B cell (primary cell): ENCODE data around the gene NELL2. TPM values are rescaled to one million over a fixed set of nuclear protein-coding genes. Genes with fewer than 3 reads are reported as not detected.

Experiments used
- ATAC-seq: fragments of 200-7000 bp; cut with Tn5 transposase; one replicate; pipeline ENCODE4 v1.10.0; 2021; ENCODE audit warnings: low read depth, mild to moderate bottlenecking, moderate number of reproducible peaks, moderate library complexity
- CTCF ChIA-PET: fragments of 350-600 bp; sonication (Branson Sonifier 250); formaldehyde crosslinking; loops from one replicate; lab custom pipeline; 2021; ENCODE audit warnings: antibody characterized with exemption, inconsistent platforms; lab: Charles Lee
- POLR2A ChIA-PET: fragments of 350-600 bp; sonication (Branson Sonifier 250); formaldehyde crosslinking; loops from one replicate; lab custom pipeline; 2021; ENCODE audit warnings: antibody characterized with exemption; lab: Charles Lee
- DNase-seq: peaks from one replicate; pipeline ENCODE4 v3.0.0; 2013
- H2AFZ ChIP-seq: 2 replicates; pipeline ENCODE4 v1.6.1; 2012; ENCODE audit warnings: mild to moderate bottlenecking, low read depth, low read length; ENCODE audit not compliant: insufficient read depth, poor library complexity, severe bottlenecking
- H3K27ac ChIP-seq, 2 donors: 1 replicate in 1 of 2; 2 replicates in 1 of 2; pipeline ENCODE4 v1.5.1; 2012 to 2013; ENCODE audit warnings: low read length in 2 of 2, mild to moderate bottlenecking in 2 of 2, moderate library complexity in 1 of 2
- H3K27me3 ChIP-seq, 4 experiments: fragments of 200-600 bp in 1 of 4; sonication (generic) in 1 of 4; replicated peaks in 1 of 4; 1 replicate in 2 of 4; 2 replicates in 2 of 4; pipeline versions ENCODE4 v1.6.1 to v1.7.0; 2013 to 2016; ENCODE audit warnings: low read length in 3 of 4, mild to moderate bottlenecking in 2 of 4, mixed read lengths in 1 of 4, moderate library complexity in 1 of 4; ENCODE audit not compliant: insufficient read depth in 4 of 4, control insufficient read depth in 3 of 4; ENCODE audit errors: control extremely low read depth in 1 of 4
- H3K36me3 ChIP-seq, 2 experiments: replicated peaks in 1 of 2; 1 replicate in 1 of 2; 2 replicates in 1 of 2; pipeline versions ENCODE4 v1.6.1 to v1.7.1; 2013; ENCODE audit warnings: low read length in 1 of 2; ENCODE audit not compliant: insufficient read depth in 2 of 2, control insufficient read depth in 1 of 2; ENCODE audit errors: control extremely low read depth in 1 of 2, extremely low read depth in 1 of 2
- H3K4me1 ChIP-seq, 2 donors: fragments of 200-600 bp in 1 of 2; sonication (generic) in 1 of 2; 1 replicate in 1 of 2; 2 replicates in 1 of 2; pipeline versions ENCODE4 v1.5.1 to v1.6.1; 2013 to 2017; ENCODE audit warnings: low read length in 2 of 2; ENCODE audit not compliant: control insufficient read depth in 2 of 2, insufficient read depth in 2 of 2
- H3K4me2 ChIP-seq: replicated peaks from 2 replicates; pipeline ENCODE3; 2012; ENCODE audit warnings: mild to moderate bottlenecking, low read depth, low read length; ENCODE audit not compliant: poor library complexity, severe bottlenecking
- H3K4me3 ChIP-seq, 5 experiments: fragments of 200-600 bp in 1 of 5; sonication (generic) in 1 of 5; 1 replicate in 3 of 5; 2 replicates in 2 of 5; pipeline versions ENCODE4 v1.5.1 to v1.7.0; 2011 to 2016; ENCODE audit warnings: low read length in 4 of 5, mild to moderate bottlenecking in 4 of 5, low read depth in 2 of 5, control low read depth in 1 of 5, moderate library complexity in 1 of 5; ENCODE audit not compliant: insufficient read depth in 1 of 5; ENCODE audit errors: control extremely low read depth in 1 of 5, extremely low read depth in 1 of 5
- H3K79me2 ChIP-seq: fragments of 200-600 bp; sonication (generic); one replicate; pipeline ENCODE4 v1.6.0; 2016; ENCODE audit warnings: low read length; ENCODE audit not compliant: control insufficient read depth, insufficient read depth
- H3K9ac ChIP-seq: fragments of 200-600 bp; sonication (generic); 2 replicates; pipeline ENCODE4 v1.6.1; 2017; ENCODE audit warnings: mild to moderate bottlenecking, low read length, moderate library complexity
- H3K9me3 ChIP-seq, 3 donors: one replicate each; pipeline versions ENCODE4 v1.6.1 to v1.7.1; 2013; ENCODE audit warnings: low read length in 2 of 3; ENCODE audit not compliant: control insufficient read depth in 2 of 3, insufficient read depth in 1 of 3; ENCODE audit errors: control extremely low read depth in 1 of 3
- H4K20me1 ChIP-seq: 2 replicates; pipeline ENCODE4 v1.6.0; 2012; ENCODE audit warnings: mild to moderate bottlenecking, low read length; ENCODE audit not compliant: insufficient read depth, control insufficient read depth, poor library complexity, severe bottlenecking
- H3K27ac Mint-ChIP-seq: one replicate; pipeline ENCODE4 v1.8.0; 2021; ENCODE audit warnings: mixed read lengths
- H3K27me3 Mint-ChIP-seq: one replicate; pipeline ENCODE4 v1.8.0; 2021; ENCODE audit warnings: mixed read lengths
- H3K4me1 Mint-ChIP-seq: one replicate; pipeline ENCODE4 v1.8.0; 2021; ENCODE audit warnings: mixed read lengths
- H3K4me3 Mint-ChIP-seq: one replicate; pipeline ENCODE4 v1.8.0; 2021; ENCODE audit warnings: mixed read lengths
- H3K9me3 Mint-ChIP-seq: one replicate; pipeline ENCODE4 v1.8.0; 2022; ENCODE audit warnings: mixed read lengths; ENCODE audit not compliant: insufficient read depth
- CTCF ChIP-seq: fragments of 200-600 bp; IDR thresholded peaks from one replicate; pipeline ENCODE4 v1.8.0; 2022; ENCODE audit warnings: antibody characterized with exemption, mild to moderate bottlenecking
- EZH2 ChIP-seq: IDR thresholded peaks from 2 replicates; pipeline ENCODE4 v1.6.1; 2012; ENCODE audit warnings: borderline replicate concordance, low read depth, mild to moderate bottlenecking, moderate library complexity, low read length; ENCODE audit not compliant: insufficient read depth, poor library complexity, severe bottlenecking
- WGBS: methylation state at CpG from one replicate; pipeline ENCODE4 v1.1.5; 2013; ENCODE audit warnings: missing lambda C conversion rate; ENCODE audit not compliant: insufficient coverage; 5-methylcytosine and 5-hydroxymethylcytosine counted together
- intact Hi-C: fragments of 100-400 bp; cut with micrococcal nuclease; formaldehyde crosslinking; loops from one replicate; pipeline ENCODE4 v1.10.0; 2022
- polyA plus RNA-seq: library from polyadenylated mRNA; depleted of rRNA; stranded (reverse); fragments of >200 nt; gene quantifications from 2 replicates; pipeline ENCODE4 v1.2.3, GENCODE V29; 2012
- total RNA-seq, 2 donors: library from RNA; stranded (reverse); fragments of 120-200 nt in 1 of 2; gene quantifications; 1 replicate in 1 of 2; 2 replicates in 1 of 2; pipeline versions ENCODE4 v1.2.3 to v1.2.4, GENCODE V29; 2013 to 2022

The NELL2 gene
- total and polyA plus RNA-seq, 2 donors (not counting 1 experiment from before 2014, with no cell fraction given), result 0.22 TPM; not detected in 1

GRCh38 chr12:44851586-44851985 lies 24.5 kb downstream of the NELL2 start:
- Histone ChIP-seq H2AFZ (no peak overlapping the region), H3K9ac (no peak overlapping the region), H3K4me1 (peaks cover 10 to 19% of the 10 kb centered on the region in 2 donors), H3K36me3 (no peaks in the 10 kb centered on the region), H3K27ac (no peak overlapping the region), H3K27me3 (no peaks in the 10 kb centered on the region), H3K9me3 (peaks cover 0 to 1% (median 0%) of the 10 kb centered on the region in 3 donors), H3K79me2 (no peaks in the 10 kb centered on the region), H3K4me3 (no peak overlapping the region), H4K20me1 (no peaks in the 10 kb centered on the region), H3K4me2 (no peak overlapping the region)
- peaks cover 9% of the 10 kb centered on the region for H3K27me3 Mint-ChIP-seq
- no peak overlapping the region for H3K27ac Mint-ChIP-seq
- no peaks in the 10 kb centered on the region for H3K9me3 Mint-ChIP-seq
- intact Hi-C loops, result no loop called here
- 100% methylated on average over 2 of the region's 3 CpGs for WGBS
- POLR2A ChIA-PET, result no interaction called here
- CTCF ChIA-PET, result no interaction called here
- TF ChIP-seq CTCF (no peak), EZH2 (no peak)
- ATAC-seq (no peak), DNase-seq (no peak)
- H3K4me1 Mint-ChIP-seq, result peaks cover 18% of the 10 kb centered on the region
- H3K4me3 Mint-ChIP-seq, result no peak overlapping the region

- DNase-seq, result peak; percentile 35
Observed at GRCh38 chr12:44848703-44849085, 27.4 kb downstream of the NELL2 start.

More at GRCh38 chr12:44848703-44849085, 27.4 kb downstream of the NELL2 start:
- Mint-ChIP-seq H3K9me3 (no peaks in the 10 kb centered on the region), H3K4me3 (peak overlapping the region; percentile 70), H3K27me3 (peaks cover 5% of the 10 kb centered on the region), H3K27ac (peak overlapping the region; percentile 92), H3K4me1 (peaks cover 18% of the 10 kb centered on the region)
- H3K79me2 ChIP-seq, result no peaks in the 10 kb centered on the region
- no peaks in the 10 kb centered on the region for H3K36me3 ChIP-seq
- no CpG with 5 or more reads among the region's 2 CpGs for WGBS
- no peaks in the 10 kb centered on the region for H4K20me1 ChIP-seq
- H3K9me3 ChIP-seq, result peaks cover 0 to 1% (median 0%) of the 10 kb centered on the region in 3 donors
- peak overlapping the region; percentile 29 for H3K4me2 ChIP-seq
- H3K27ac ChIP-seq, result peak overlapping the region; percentile 30 to 46
- CTCF ChIA-PET, result no interaction called here
- peak; percentile 43 for ATAC-seq
- POLR2A ChIA-PET, result no interaction called here
- H3K4me3 ChIP-seq, result no peak overlapping the region
- peaks cover 10 to 19% of the 10 kb centered on the region in 2 donors for H3K4me1 ChIP-seq
- no peaks in the 10 kb centered on the region for H3K27me3 ChIP-seq
- no peak for TF ChIP-seq CTCF
- TF ChIP-seq EZH2, result no peak
- H3K9ac ChIP-seq, result no peak overlapping the region
- intact Hi-C loops, result no loop called here
- no peak overlapping the region for H2AFZ ChIP-seq
